ENCODE measurements around the gene GSC2. TPM values are rescaled to one million over a fixed set of nuclear protein-coding genes. Genes with fewer than 3 reads are reported as not detected.
A peak's percentile ranks its signal among the peaks of the same experiment; 100 is the strongest.

The GSC2 gene
- total RNA-seq, 3 donors from 2014 or later (not counting 1 experiment from before 2014, with no cell fraction given): not detected

- no peak for DNase-seq
- Histone ChIP-seq H3K9me3 (ENCODE audit: control insufficient read depth, insufficient read depth, low read length) (no peaks in the 10 kb centered on the region), H3K36me3 (ENCODE audit: control insufficient read depth, insufficient read depth, low read length) (no peaks in the 10 kb centered on the region), H3K27ac (ENCODE audit: low read length) (no peak overlapping the region), H3K27me3 (ENCODE audit: control insufficient read depth, insufficient read depth, low read length) (peaks cover 13% of the 10 kb centered on the region), H3K4me1 (ENCODE audit: control insufficient read depth, insufficient read depth, low read length) (peaks cover 6% of the 10 kb centered on the region), H3K4me3 (ENCODE audit: low read length) (no peak overlapping the region)
- H3K9me3 Mint-ChIP-seq: no peaks in the 10 kb centered on the region
- H3K27ac Mint-ChIP-seq: no peak overlapping the region
- H3K36me3 Mint-ChIP-seq: no peaks in the 10 kb centered on the region
- peaks cover 0 to 5% of the 10 kb centered on the region in 2 donors for H3K4me1 Mint-ChIP-seq
- WGBS (ENCODE audit: insufficient coverage): 54% methylated on average over 10 of the region's 10 CpGs
- H3K4me3 Mint-ChIP-seq: peak overlapping the region; percentile 31
- TF ChIP-seq CTCF (IDR thresholded peaks at IDR 0.05): no peak
- peaks cover 38 to 43% of the 10 kb centered on the region in 2 donors for H3K27me3 Mint-ChIP-seq (ENCODE audit: low read depth in 2 of 2)
- no peak for ATAC-seq
- intact Hi-C loops (cut with micrococcal nuclease): no loop called here
Observed at GRCh38 chr22:19151329-19152191, 1.5 kb upstream of the GSC2 start.

GRCh38 chr22:19150482-19151328 is 613 bp upstream of the GSC2 start:
- H3K4me3 ChIP-seq (ENCODE audit: low read length): no peak overlapping the region
- H3K4me1 ChIP-seq (ENCODE audit: control insufficient read depth, insufficient read depth, low read length): peaks cover 6% of the 10 kb centered on the region
- Mint-ChIP-seq H3K4me1 (peaks cover 0 to 5% of the 10 kb centered on the region in 2 donors), H3K36me3 (no peaks in the 10 kb centered on the region), H3K27me3 (ENCODE audit: low read depth in 2 of 2) (peaks cover 38 to 43% of the 10 kb centered on the region in 2 donors), H3K4me3 (peak overlapping the region; percentile 31), H3K9me3 (no peaks in the 10 kb centered on the region), H3K27ac (no peak overlapping the region)
- no peak overlapping the region for H3K27ac ChIP-seq (ENCODE audit: low read length)
- ATAC-seq (no peak), DNase-seq (no peak)
- no peaks in the 10 kb centered on the region for H3K36me3 ChIP-seq (ENCODE audit: control insufficient read depth, insufficient read depth, low read length)
- no peaks in the 10 kb centered on the region for H3K9me3 ChIP-seq (ENCODE audit: control insufficient read depth, insufficient read depth, low read length)
- no peak for TF ChIP-seq CTCF (IDR thresholded peaks at IDR 0.05)
- intact Hi-C loops (cut with micrococcal nuclease): no loop called here
- 14% methylated on average over 68 of the region's 68 CpGs for WGBS (ENCODE audit: insufficient coverage)
- H3K27me3 ChIP-seq (ENCODE audit: control insufficient read depth, insufficient read depth, low read length): peaks cover 13% of the 10 kb centered on the region

- no peak for TF ChIP-seq CTCF (IDR thresholded peaks at IDR 0.05)
- Histone ChIP-seq H3K27ac (ENCODE audit: low read length) (no peak overlapping the region), H3K27me3 (ENCODE audit: control insufficient read depth, insufficient read depth, low read length) (peaks cover 13% of the 10 kb centered on the region), H3K4me3 (ENCODE audit: low read length) (no peak overlapping the region), H3K9me3 (ENCODE audit: control insufficient read depth, insufficient read depth, low read length) (no peaks in the 10 kb centered on the region), H3K4me1 (ENCODE audit: control insufficient read depth, insufficient read depth, low read length) (peaks cover 6% of the 10 kb centered on the region), H3K36me3 (ENCODE audit: control insufficient read depth, insufficient read depth, low read length) (no peaks in the 10 kb centered on the region)
- Mint-ChIP-seq H3K27me3 (ENCODE audit: low read depth in 2 of 2) (peaks cover 38% of the 10 kb centered on the region in 2 donors), H3K4me1 (peaks cover 7 to 12% of the 10 kb centered on the region in 2 donors), H3K9me3 (no peaks in the 10 kb centered on the region), H3K27ac (no peak overlapping the region), H3K36me3 (no peaks in the 10 kb centered on the region), H3K4me3 (no peak overlapping the region)
- intact Hi-C loops (cut with micrococcal nuclease): no loop called here
- 5% methylated on average over 92 of the region's 92 CpGs for WGBS (ENCODE audit: insufficient coverage)
- no peak for ATAC-seq
- peak in 1 of 2 donors; percentile 66 for DNase-seq
Observed at GRCh38 chr22:19149047-19149883, 827 bp downstream of the GSC2 start.

Measured in natural killer cell (primary cell).